Measurements from ENCODE around the gene PEX6. TPM values are rescaled to one million over a fixed set of nuclear protein-coding genes. Genes with fewer than 3 reads are reported as not detected.

The PEX6 gene
- total and polyA plus RNA-seq, 2 experiments from 2014 or later, result 6.5 to 25.1 TPM

GRCh38 chr6:43013843-43014433 is 35.0 kb upstream of the PEX6 start, which contains the start of the genes KLHDC3 and MEA1:
TSS of gene KLHDC3 (plus strand) at chr6:43014249. CDS start at chr6:43017193, 2,944 bp downstream.
TSS of gene MEA1 (minus strand) at chr6:43013946. CDS start at chr6:43013813, 133 bp downstream.
- no peaks in the 10 kb centered on the region for H3K27me3 ChIP-seq (ENCODE audit: insufficient read depth)
- peak within 1 kb of the TSS; percentile 99 for H3K4me2 ChIP-seq
- H3K36me3 ChIP-seq (ENCODE audit: insufficient read depth), result peaks cover 13% of the 10 kb centered on the region; the same call in 1 of the 2 replicates
- Mint-ChIP-seq H3K36me3 (ENCODE audit: low read depth) (peaks cover 67% of the 10 kb centered on the region), H3K4me1 (peaks cover 30% of the 10 kb centered on the region), H3K27me3 (ENCODE audit: insufficient read depth, low read depth, poor library complexity) (peaks cover 23% of the 10 kb centered on the region), H3K27ac (peak within 1 kb of the TSS; percentile 95), H3K9me3 (no peaks in the 10 kb centered on the region), H3K4me3 (peak within 1 kb of the TSS; percentile 92)
- H3K4me1 ChIP-seq (ENCODE audit: insufficient read depth), result peaks cover 16% of the 10 kb centered on the region
- peak within 1 kb of the TSS; percentile 83 for H3K27ac ChIP-seq (ENCODE audit: low read depth)
- no peaks in the 10 kb centered on the region for H3K9me2 ChIP-seq (ENCODE audit: insufficient read depth)
- peak within 1 kb of the TSS; percentile 12; the same call in 1 of the 2 replicates for H2AFZ ChIP-seq
- TF ChIP-seq REST (IDR thresholded peaks at IDR 0.05; ENCODE audit: unreplicated experiment) (no peak), EZH2phosphoT487 (IDR thresholded peaks at IDR 0.05; ENCODE audit: unreplicated experiment) (no peak), EZH2 (IDR thresholded peaks at IDR 0.05; ENCODE audit: low read depth, unreplicated experiment) (no peak), JUNB (IDR thresholded peaks at IDR 0.05; ENCODE audit: unreplicated experiment) (no peak), CTCF (conservative IDR thresholded peaks at IDR 0.05; ENCODE audit: low read depth in 2 of 2) (no peak), STAT1 (IDR thresholded peaks at IDR 0.05; ENCODE audit: unreplicated experiment) (no peak), ZNF331 (CRISPR knock-in tag; IDR thresholded peaks at IDR 0.05; ENCODE audit: low read depth) (no peak), CREB1 (CRISPR knock-in tag; IDR thresholded peaks at IDR 0.05; ENCODE audit: low read depth) (peak; percentile 80), ETS1 (IDR thresholded peaks at IDR 0.05) (peak; percentile 96), POLR2AphosphoS5 (IDR thresholded peaks at IDR 0.05; ENCODE audit: low read depth) (peak; percentile 90), ZNF462 (CRISPR knock-in tag; IDR thresholded peaks at IDR 0.05) (no peak), NANOG (IDR thresholded peaks at IDR 0.05; ENCODE audit: borderline replicate concordance) (no peak), ZNF114 (CRISPR knock-in tag; IDR thresholded peaks at IDR 0.05) (no peak)
- peaks cover 15% of the 10 kb centered on the region for H4K20me1 ChIP-seq (replicated peaks; ENCODE audit: insufficient read depth)
- H3K4me3 ChIP-seq, result peak within 1 kb of the TSS; percentile 94
- 0 out of 2 replicates have a peak, but pooled peaks cover 21% of the 10 kb centered on the region for H3F3A ChIP-seq (replicated peaks; ENCODE audit: low read depth)
- DNase-seq (ENCODE audit: low spot score) (peak; percentile 100), ATAC-seq (peak; percentile 89)
- H3K79me2 ChIP-seq (replicated peaks; ENCODE audit: insufficient read depth), result peaks cover 45% of the 10 kb centered on the region

Data from GM23338 (cell line).